Choroid plexus epithelial cell (primary cell): ENCODE results near the gene ENO1.

Source experiments
- DNase-seq: peaks from one replicate; pipeline ENCODE4 v3.0.0-alpha.2; 2010; ENCODE audit warnings: low read depth
- H3K4me3 ChIP-seq: 2 replicates; pipeline ENCODE4 v1.5.1; 2011; ENCODE audit warnings: low read depth, mild to moderate bottlenecking, control low read depth, low read length, moderate library complexity
- CTCF ChIP-seq: conservative IDR thresholded peaks from 2 replicates; pipeline ENCODE4 v1.5.1; 2011; ENCODE audit warnings: low read depth, mild to moderate bottlenecking, control low read depth, inconsistent platforms, low read length, moderate library complexity

Gene ENO1

GRCh38 chr1:8870103-8870502 is 8.4 kb downstream of the ENO1 start:
- H3K4me3 ChIP-seq: no peak overlapping the region
- no peak for TF ChIP-seq CTCF
- DNase-seq: no peak

DNA sequence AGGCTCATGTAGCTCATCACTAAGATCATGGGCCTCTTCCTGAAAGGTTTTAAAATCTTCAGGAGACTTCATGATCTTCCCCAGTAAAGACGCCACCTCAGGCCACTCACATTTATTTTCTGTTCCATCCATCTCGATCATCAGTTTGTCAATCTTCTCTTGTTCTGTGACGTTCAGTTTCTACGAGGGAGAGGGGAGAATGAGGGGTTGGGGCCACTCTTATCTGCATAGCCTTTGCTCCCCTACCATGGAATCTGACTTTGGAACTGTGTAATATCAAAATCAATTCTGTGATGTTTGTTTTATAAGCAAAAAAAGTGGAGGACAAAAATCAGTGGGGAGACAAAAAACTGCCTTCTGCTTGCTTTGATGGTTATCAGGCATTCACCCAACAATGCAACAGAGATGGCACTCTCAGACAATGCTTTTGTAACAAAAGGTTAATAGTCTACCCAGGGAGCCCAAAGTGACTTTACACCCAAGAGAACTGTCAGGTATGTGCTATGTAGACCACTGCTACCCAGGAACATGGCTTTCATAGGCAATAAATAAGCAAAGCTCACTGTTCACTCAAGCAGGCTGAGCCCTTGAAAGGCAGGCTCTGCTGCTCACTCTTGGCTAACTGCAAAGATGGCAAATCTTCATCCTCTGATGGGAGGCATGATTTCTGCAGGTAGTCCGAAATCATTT is 10.5 kb downstream of the ENO1 start:
- no peak overlapping the region for H3K4me3 ChIP-seq
- no peak for TF ChIP-seq CTCF
- no peak for DNase-seq

GRCh38 chr1:8866792-8867415 is 11.6 kb downstream of the ENO1 start:
- DNase-seq: no peak
- TF ChIP-seq CTCF: no peak
- no peak overlapping the region for H3K4me3 ChIP-seq

DNA sequence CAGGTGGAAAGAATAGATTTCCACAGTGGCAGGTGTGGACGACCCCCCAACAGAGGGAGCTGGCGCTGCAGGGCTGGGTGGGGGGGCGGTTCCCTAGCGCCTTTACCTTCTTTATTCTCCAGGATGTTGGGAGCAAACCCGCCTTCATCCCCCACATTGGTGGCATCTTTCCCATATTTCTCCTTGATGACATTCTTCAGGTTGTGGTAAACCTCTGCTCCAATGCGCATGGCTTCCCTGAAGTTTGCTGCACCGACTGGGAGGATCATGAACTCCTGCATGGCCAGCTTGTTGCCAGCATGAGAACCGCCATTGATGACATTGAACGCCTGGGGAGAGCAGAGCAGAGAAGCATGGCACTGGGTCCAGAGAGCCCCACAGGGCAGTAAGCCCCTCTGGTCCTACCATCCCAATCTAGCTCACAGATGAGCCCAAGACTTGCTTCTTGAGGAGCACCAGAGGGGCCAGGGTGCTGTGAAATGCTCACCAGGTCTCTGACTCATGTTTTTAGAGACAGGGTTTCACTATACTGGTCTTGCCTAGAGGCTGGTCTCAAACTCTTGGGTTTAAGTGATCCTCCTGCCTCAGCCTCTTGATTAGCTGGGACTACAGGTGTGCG is 12.2 kb downstream of the ENO1 start:
- no peak for DNase-seq
- no peak for TF ChIP-seq CTCF
- H3K4me3 ChIP-seq: no peak overlapping the region

DNA sequence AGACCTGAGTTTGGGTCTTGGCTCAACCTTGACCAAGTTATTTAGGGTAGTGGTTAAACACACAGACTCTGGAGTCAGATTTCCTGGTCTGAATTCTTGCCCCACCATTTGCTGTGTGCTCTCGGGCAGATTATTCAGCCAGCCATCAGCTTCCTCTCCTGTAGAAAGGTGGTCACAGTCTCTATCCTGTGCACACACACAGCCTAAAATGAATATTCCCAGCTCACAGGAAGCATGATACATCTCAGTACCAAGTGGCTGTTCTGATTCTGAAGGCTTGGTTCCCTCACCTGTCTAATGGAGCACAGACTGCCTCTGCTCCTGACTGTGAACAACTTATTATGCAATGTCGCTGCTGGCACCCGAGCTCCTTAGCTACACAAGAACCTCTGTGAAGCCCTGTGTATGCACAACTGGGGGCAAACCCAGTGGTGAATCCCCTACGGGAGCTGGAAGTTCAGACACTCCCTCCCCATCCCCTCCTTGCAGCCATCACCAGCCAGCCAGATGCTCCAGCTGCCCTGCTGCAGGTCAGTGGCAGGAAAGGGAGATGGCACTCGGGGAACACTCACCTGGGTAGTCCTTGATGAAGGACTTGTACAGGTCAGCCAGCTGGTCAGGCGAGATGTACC is 13.7 kb downstream of the ENO1 start:
- no peak overlapping the region for H3K4me3 ChIP-seq
- no peak for DNase-seq
- TF ChIP-seq CTCF: no peak

DNA sequence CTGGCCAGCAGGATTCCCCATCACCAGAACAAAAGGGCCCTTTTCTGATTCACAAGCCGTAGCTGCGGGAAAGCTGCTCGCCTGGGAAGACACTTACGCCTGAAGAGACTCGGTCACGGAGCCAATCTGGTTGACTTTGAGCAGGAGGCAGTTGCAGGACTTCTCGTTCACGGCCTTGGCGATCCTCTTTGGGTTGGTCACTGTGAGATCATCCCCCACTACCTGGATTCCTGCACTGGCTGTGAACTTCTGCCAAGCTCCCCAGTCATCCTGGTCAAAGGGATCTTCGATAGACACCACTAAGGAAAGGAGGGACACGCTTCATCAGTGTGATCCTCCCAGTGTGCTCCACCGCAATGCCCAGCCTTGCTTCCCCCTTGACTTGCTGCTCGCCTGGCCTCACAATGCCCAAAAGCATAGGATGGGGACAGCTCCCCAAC is 14.7 kb downstream of the ENO1 start:
- no peak for TF ChIP-seq CTCF
- no peak for DNase-seq
- no peak overlapping the region for H3K4me3 ChIP-seq
